HG02759 (cell line): Measurements from ENCODE around the gene KLK10.

Experiments used
- ATAC-seq: cut with Tn5 transposase; IDR thresholded peaks from one replicate; pipeline ENCODE4 v1.9.1; 2021; ENCODE audit warnings: mild to moderate bottlenecking, moderate library complexity; ENCODE audit not compliant: unreplicated experiment

KLK10 gene

GRCh38 chr19:51019544-51019925, at the start of gene KLK10:
Gene KLK10, minus strand, starts transcription at chr19:51019709. Its CDS starts 579 bp downstream, at chr19:51019130.
- no peak for ATAC-seq

- no peak for ATAC-seq
Measured at GRCh38 chr19:51066393-51067186, 47.1 kb upstream of the KLK10 start.

GRCh38 chr19:51065221-51065960, 45.9 kb upstream of the KLK10 start:
- no peak for ATAC-seq

- no peak for ATAC-seq
Measured at GRCh38 chr19:51064534-51065220, 45.2 kb upstream of the KLK10 start, which contains the start of gene KLK13. Gene KLK13, minus strand, starts transcription at chr19:51065092. Its CDS starts 25 bp downstream, at chr19:51065067.

- no peak for ATAC-seq
Measured at GRCh38 chr19:51063664-51064063, 44.2 kb upstream of the KLK10 start.

- ATAC-seq = no peak
Measured at GRCh38 chr19:51060973-51061372, 41.5 kb upstream of the KLK10 start.

- ATAC-seq = no peak
Measured at GRCh38 chr19:51060336-51060735, 40.8 kb upstream of the KLK10 start.

GRCh38 chr19:51059715-51060114, 40.2 kb upstream of the KLK10 start:
- no peak for ATAC-seq

GRCh38 chr19:51055866-51056265, 36.4 kb upstream of the KLK10 start:
- ATAC-seq = no peak

- no peak for ATAC-seq
Measured at GRCh38 chr19:51047031-51047335, 27.5 kb upstream of the KLK10 start.

- ATAC-seq = no peak
Measured at GRCh38 chr19:51044327-51044726, 24.8 kb upstream of the KLK10 start.

- no peak for ATAC-seq
Measured at GRCh38 chr19:51043497-51043896, 24.0 kb upstream of the KLK10 start.

- no peak for ATAC-seq
Measured at GRCh38 chr19:51040151-51040550, 20.6 kb upstream of the KLK10 start.

- ATAC-seq = no peak
Measured at GRCh38 chr19:51036519-51036918, 17.0 kb upstream of the KLK10 start.

- no peak for ATAC-seq
Measured at GRCh38 chr19:51034704-51035103, 15.2 kb upstream of the KLK10 start, which contains the start of gene KLK12. Gene KLK12, minus strand, starts transcription at chr19:51035002. Its CDS starts 381 bp downstream, at chr19:51034621.

- ATAC-seq = no peak
Measured at GRCh38 chr19:51031880-51032225, 12.3 kb upstream of the KLK10 start.

- no peak for ATAC-seq
Measured at GRCh38 chr19:51031220-51031879, 11.8 kb upstream of the KLK10 start.

- ATAC-seq = no peak
Measured at GRCh38 chr19:51030631-51031030, 11.1 kb upstream of the KLK10 start.

GRCh38 chr19:51029718-51030117, 10.2 kb upstream of the KLK10 start:
- ATAC-seq = no peak

- no peak for ATAC-seq
Measured at GRCh38 chr19:51027873-51028272, 8.4 kb upstream of the KLK10 start.

- ATAC-seq = no peak
Measured at GRCh38 chr19:51027126-51027806, 7.8 kb upstream of the KLK10 start.
